Measurements from ENCODE around the gene COL6A2.

GRCh38 chr21:46048926-46049889 is 48.7 kb upstream of the COL6A2 start:
- TF ChIP-seq CTCF (conservative IDR thresholded peaks at IDR 0.05; ENCODE audit: low read depth, low read length), result no peak
- no peak for TF ChIP-seq ELK1 (IDR thresholded peaks at IDR 0.05; ENCODE audit: borderline replicate concordance, low read depth, low read length)
- peak; percentile 21 for TF ChIP-seq SMC3 (IDR thresholded peaks at IDR 0.05; ENCODE audit: low read depth, low read length)
- peak; percentile 39 for TF ChIP-seq RCOR1 (IDR thresholded peaks at IDR 0.05; ENCODE audit: insufficient replicate concordance, low read length)
- TF ChIP-seq RFX5 (IDR thresholded peaks at IDR 0.05; ENCODE audit: low read depth, low read length), result 0 out of 2 replicates have a peak, but pooled peaks have one; percentile 3
- no peak; the same call in 1 of the 2 replicates for TF ChIP-seq POLR2A (IDR thresholded peaks at IDR 0.05; ENCODE audit: low read depth, low read length)
- TF ChIP-seq MAFK (IDR thresholded peaks at IDR 0.05; ENCODE audit: low read depth, low read length), result no peak; the same call in 1 of the 2 replicates
- TF ChIP-seq BHLHE40 (IDR thresholded peaks at IDR 0.05; ENCODE audit: low read depth, low read length), result peak; percentile 94
- TF ChIP-seq CEBPB (IDR thresholded peaks at IDR 0.05; ENCODE audit: low read depth, low read length), result peak; percentile 92
- peak; percentile 74 for TF ChIP-seq MAZ (IDR thresholded peaks at IDR 0.05; ENCODE audit: borderline replicate concordance, low read depth, low read length)
- TF ChIP-seq NFE2L2 (IDR thresholded peaks at IDR 0.05; ENCODE audit: low read depth, low read length), result no peak; the same call in 1 of the 2 replicates
